Amniotic epithelial cell (primary cell): Measurements from ENCODE around the gene ZNF423.
"Not testable (repeated sequence)": the region's sequence is repeated elsewhere in the genome, so short reads cannot be mapped to it uniquely, and the experiment has no call there.

Experiments used
- DNase-seq: peaks from one replicate; pipeline ENCODE4 v3.0.0-alpha.2; 2010; ENCODE audit warnings: low read depth

Gene ZNF423

GRCh38 chr16:49696414-49697101, 159.4 kb downstream of the ZNF423 start:
- no peak for DNase-seq

DNA sequence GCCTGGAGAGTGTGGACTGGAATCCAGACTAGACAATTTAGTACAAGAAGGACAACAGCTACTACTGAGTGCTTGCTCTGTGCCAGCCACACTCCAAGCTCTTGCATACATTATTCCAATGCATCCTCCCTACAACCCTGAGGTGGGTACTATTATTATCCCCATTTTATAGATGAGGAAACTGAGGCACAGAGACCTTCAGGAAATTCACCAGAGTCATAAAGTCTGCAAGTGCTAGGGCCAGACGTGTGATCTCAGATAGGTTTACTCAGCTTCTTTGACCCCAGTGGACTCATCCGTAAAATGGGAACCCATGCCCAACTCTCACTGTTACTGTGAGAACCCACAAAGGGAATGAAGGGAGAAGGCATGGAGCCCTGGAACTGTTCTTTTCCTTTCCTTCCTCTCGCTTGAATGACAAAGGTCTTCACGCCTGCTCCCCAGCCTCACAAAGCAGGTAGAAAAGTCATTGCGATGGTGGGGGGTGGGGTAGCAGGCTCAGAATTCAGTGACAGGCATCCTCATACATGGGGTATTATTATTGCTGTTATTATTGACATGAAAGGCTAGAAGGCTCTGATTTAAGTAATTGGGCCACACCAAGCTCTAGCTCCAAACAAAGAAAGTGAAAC, 160.0 kb downstream of the ZNF423 start:
- DNase-seq = no peak

DNA sequence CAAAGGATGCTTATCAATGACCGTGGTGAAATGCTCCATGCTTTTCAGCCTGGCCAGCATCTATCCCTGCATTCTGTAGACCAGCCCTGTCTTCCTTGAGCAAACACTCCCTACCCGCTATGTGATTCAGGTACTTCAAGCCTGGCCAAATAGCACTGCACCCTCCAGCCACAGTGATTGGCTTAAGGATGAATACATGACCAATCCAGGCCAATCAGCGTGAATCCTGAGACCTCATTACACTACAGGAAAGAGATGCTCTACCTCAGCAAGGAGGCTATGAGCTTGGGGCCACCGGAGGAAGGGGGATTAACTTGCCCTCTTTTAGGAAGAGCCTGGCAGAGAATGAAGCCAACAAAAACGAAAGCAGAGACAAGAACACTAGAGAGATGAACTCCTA, 162.5 kb downstream of the ZNF423 start:
- no peak for DNase-seq

GRCh38 chr16:49690778-49691177, 165.1 kb downstream of the ZNF423 start:
- DNase-seq = no peak

DNA sequence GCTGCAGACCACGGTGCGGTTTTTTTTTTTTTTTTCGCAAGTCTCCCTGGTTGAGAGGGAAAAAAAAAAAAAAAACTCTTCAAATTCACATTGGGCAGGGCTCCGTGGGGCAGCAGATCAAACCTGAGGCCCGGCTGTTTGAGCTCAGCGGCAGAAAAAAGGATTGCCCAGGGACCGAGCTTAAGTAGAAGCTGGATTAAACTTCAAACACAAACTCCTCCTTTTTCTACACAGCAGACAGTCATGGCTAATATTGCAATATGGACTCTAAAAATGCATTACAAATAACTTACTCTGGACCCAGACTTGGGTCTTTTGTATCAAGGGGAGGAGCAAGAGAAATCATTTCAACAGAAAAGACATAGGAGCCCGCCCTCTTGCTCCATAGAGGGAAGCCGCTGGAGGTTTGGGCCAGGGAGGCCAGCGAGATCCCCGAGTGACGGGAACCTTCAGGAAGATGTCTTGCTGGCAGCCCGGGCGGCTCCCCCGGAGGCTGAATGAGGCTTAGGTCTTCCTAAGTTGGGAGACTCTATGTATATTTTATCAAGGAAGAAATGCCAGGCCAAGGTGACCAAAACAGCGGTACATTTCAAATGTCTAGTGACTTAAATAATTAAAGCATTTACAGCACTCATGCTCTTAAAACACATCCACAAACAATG, 167.7 kb downstream of the ZNF423 start:
- DNase-seq = no peak

- no peak for DNase-seq
Observed at GRCh38 chr16:49687476-49688002, 168.4 kb downstream of the ZNF423 start.

- DNase-seq = no peak
Observed at GRCh38 chr16:49684696-49685095, 171.2 kb downstream of the ZNF423 start.

- DNase-seq = no peak
Observed at GRCh38 chr16:49682577-49683165, 173.2 kb downstream of the ZNF423 start.

- DNase-seq = no peak
Observed at GRCh38 chr16:49681217-49681883, 174.6 kb downstream of the ZNF423 start.

- no peak for DNase-seq
Observed at GRCh38 chr16:49679095-49679494, 176.8 kb downstream of the ZNF423 start.

DNA sequence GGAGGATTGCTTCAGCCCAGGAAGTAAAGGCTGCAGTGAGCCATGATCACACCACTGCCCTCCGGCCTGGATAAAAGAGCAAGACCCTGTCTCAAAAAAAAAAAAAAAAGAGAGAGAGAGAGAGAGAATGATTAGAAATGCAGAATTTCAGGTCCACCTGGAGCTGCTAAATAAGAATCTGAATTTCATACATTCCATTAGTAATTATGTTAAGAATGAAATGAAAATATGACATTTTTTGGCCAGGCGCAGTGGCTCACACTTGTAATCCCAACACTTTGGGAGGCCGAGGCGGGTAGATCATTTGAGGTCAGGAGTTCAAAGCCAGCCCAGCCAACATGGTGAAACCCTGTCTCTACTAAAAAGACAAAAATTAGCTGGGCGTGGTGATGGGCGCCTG, 178.3 kb downstream of the ZNF423 start:
- not testable (repeated sequence) for DNase-seq

- DNase-seq = no peak
Observed at GRCh38 chr16:49675413-49675812, 180.5 kb downstream of the ZNF423 start.

DNA sequence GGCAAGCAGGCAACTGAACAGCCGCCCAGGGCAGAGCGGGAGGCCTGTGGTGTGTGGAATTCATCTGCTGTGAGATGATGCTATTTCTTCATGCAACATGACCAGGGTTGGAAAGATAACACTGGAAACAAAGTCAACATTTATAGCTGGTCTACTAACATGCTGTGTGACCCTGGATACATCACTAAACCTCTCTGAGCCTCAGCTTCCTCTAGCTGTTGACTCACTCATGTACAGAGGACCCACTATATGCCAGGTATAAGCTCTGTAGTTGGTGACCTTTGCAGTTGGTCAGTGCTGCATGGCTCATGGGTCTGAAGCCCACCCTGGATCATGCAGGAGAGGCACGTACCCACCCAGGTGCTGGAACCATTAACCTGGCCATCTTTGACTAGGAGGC, 180.9 kb downstream of the ZNF423 start:
- DNase-seq = no peak

DNA sequence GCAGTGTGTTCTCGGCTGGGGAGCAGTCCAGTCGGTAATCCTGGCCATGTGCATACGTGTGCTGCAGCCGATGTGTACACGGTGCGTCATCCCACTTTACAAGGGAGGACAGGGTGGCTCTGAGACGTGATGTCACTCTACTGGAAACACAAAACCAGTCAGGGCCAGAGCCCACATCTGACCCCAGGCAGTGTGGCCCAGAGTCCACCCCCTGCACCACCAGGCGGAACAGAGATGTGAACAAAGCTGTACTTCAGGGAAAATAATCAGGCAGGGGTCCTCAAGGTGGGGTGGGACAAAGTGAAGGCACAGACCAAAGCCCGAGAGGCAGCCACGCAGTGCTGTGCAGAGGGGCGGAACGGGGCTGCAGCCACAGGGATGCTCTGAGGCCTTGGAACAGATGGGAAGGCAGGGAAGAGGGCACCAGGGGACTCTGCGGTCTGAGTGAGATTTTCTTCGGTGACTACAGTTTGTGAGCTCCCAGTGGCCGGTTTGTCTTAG, 181.5 kb downstream of the ZNF423 start:
- DNase-seq = no peak

DNA sequence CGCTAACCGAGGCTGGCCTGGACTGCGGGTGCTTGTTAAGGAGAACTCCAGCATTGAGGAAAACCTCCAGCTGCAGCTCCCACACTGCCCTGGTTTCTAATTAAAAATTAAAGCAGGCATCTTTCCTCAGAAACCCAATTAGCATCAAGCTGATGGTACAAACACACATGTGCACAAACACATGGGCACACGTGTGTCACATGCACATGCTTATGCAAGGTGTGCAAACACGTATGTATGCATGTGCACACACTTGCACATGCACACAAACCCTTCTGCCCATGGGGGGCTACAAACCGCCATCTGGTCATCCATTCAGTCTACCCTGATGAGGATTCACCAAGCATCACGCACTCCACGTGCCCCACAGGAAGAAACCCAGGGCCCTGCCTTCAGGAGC, 182.5 kb downstream of the ZNF423 start:
- DNase-seq = no peak

- no peak for DNase-seq
Observed at GRCh38 chr16:49672753-49673152, 183.2 kb downstream of the ZNF423 start.

DNA sequence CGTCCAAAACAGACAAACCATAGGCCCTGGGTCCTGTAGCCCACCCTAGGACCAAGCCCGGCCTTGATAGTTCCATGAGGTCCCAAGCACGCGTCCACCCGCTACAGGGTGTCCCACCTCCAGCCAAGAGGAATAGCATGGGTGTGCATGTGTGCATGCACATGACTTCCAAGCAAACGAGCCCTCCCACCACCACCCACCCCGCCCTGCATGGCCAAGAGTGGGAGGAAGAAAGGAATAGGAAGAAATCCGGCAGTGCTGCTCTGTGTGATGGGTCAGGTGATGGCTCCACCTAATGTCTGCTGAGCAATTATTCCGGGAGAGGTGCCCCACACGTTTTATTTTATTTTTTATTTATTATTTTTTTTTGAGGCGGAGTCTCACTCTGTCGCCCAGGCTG, 184.6 kb downstream of the ZNF423 start:
- no peak for DNase-seq

GRCh38 chr16:49670627-49671026, 185.3 kb downstream of the ZNF423 start:
- DNase-seq = no peak

DNA sequence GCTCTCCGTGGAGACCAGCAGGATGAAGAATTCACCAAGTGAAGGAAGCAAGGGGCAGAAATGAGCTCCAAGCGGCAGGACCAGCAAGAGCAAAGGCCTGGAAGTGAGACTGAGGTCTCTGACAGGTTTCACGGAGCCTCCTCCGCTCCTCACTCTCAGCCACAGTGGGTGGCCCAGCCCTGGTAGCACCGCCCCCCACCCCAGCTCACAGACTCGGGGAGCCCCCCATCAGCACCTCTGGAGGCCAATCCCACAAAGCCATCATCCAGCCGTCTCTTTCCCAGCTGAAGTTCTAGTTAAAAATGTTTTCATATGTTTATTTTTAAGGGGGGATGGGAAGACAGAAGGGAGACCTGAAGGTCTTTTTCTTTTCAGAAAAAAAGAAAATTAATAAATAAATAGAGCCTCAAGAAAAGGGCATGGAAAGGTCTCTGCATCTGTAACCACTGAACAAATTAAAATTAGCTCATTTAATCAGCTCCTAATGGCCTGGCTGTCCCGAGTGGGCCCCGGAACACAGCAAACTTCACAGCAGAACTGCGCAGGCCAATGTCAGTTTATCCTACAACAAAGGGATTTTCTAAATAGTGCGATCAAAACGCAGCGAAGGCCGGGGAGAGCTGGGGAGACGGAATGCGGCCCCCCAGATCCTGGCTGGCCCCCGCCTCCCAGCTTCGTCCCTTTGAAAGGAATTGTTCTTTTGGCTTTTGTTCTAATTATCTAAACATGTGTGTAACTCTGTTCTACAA, 190.3 kb downstream of the ZNF423 start:
- no peak for DNase-seq

GRCh38 chr16:49664221-49665215, 191.4 kb downstream of the ZNF423 start:
- no peak for DNase-seq
